SK-N-SH (cell line): ENCODE data around the gene FAM47E. TPM values are rescaled to one million over a fixed set of nuclear protein-coding genes. Genes with fewer than 3 reads are reported as not detected.

Experiments
- CTCF ChIA-PET: fragments of 300-600, 350-600 bp; formaldehyde crosslinking; extraction: SDS; loops from one replicate; lab custom pipeline; 2021; lab: Yijun Ruan, JAX
- POLR2A ChIA-PET: fragments of 350-600 bp; sonication (Branson Sonifier 250); formaldehyde crosslinking; extraction: SDS; loops from one replicate; lab custom pipeline; 2020; ENCODE audit warnings: antibody characterized with exemption, inconsistent platforms; lab: Yijun Ruan, JAX
- DNase-seq: peaks from one replicate; pipeline ENCODE4 v3.0.0; 2012
- H2AFZ ChIP-seq: fragments of 200-600 bp; sonication (generic); 2 replicates; pipeline ENCODE4 v1.8.1; 2016; ENCODE audit warnings: antibody characterized with exemption, mild to moderate bottlenecking, low read depth
- H3F3A ChIP-seq: fragments of 200-600 bp; sonication (generic); replicated peaks from 2 replicates; pipeline ENCODE3; 2016; ENCODE audit warnings: antibody characterized with exemption, mild to moderate bottlenecking; ENCODE audit not compliant: insufficient read depth
- H3K27ac ChIP-seq, 2 experiments: fragments of 200-500 bp in 1 of 2; fragments of 200-600 bp in 1 of 2; sonication (Bioruptor generic) in 1 of 2; sonication (generic), shearing (Covaris generic) in 1 of 2; 2 replicates each; pipeline versions ENCODE4 v1.5.1 to v1.6.1; 2014 to 2016; ENCODE audit warnings: low read depth in 2 of 2, inconsistent platforms in 1 of 2, low read length in 1 of 2, mild to moderate bottlenecking in 1 of 2, mixed read lengths in 1 of 2
- H3K27me3 ChIP-seq: fragments of 200-600 bp; sonication (generic), shearing (Covaris generic); 2 replicates; pipeline ENCODE4 v1.6.1; 2016; ENCODE audit warnings: mixed run types; ENCODE audit not compliant: insufficient read depth
- H3K36me3 ChIP-seq, 2 experiments: fragments of 200-500 bp in 1 of 2; fragments of 200-600 bp in 1 of 2; sonication (Bioruptor generic) in 1 of 2; sonication (generic) in 1 of 2; replicated peaks in 1 of 2; 2 replicates each; pipeline versions ENCODE3 to v1.5.1; 2014 to 2016; ENCODE audit warnings: low read length in 1 of 2, mild to moderate bottlenecking in 1 of 2; ENCODE audit not compliant: insufficient read depth in 2 of 2, control insufficient read depth in 1 of 2
- H3K4me1 ChIP-seq, 2 experiments: fragments of 200-500 bp in 1 of 2; fragments of 200-600 bp in 1 of 2; sonication (Bioruptor generic) in 1 of 2; sonication (generic), shearing (Covaris generic) in 1 of 2; 2 replicates each; pipeline versions ENCODE4 v1.5.1 to v1.6.1; 2014 to 2016; ENCODE audit warnings: low read depth in 1 of 2, low read length in 1 of 2, mixed run types in 1 of 2; ENCODE audit not compliant: insufficient read depth in 2 of 2, control insufficient read depth in 1 of 2
- H3K4me2 ChIP-seq: fragments of 200-600 bp; sonication (generic), shearing (Covaris generic); 2 replicates; pipeline ENCODE4 v1.6.1; 2017; ENCODE audit warnings: mixed run types
- H3K4me3 ChIP-seq, 2 experiments: fragments of 200-500 bp in 1 of 2; fragments of 200-600 bp in 1 of 2; sonication (Bioruptor generic) in 1 of 2; sonication (generic), shearing (Covaris generic) in 1 of 2; 2 replicates each; pipeline versions ENCODE4 v1.5.1 to v1.8.1; 2014 to 2016; ENCODE audit warnings: low read depth in 2 of 2, inconsistent platforms in 1 of 2, low read length in 1 of 2, mild to moderate bottlenecking in 1 of 2, mixed read lengths in 1 of 2, moderate library complexity in 1 of 2
- H3K79me2 ChIP-seq: fragments of 200-600 bp; sonication (generic); 2 replicates; pipeline ENCODE4 v1.8.1; 2017; ENCODE audit warnings: mild to moderate bottlenecking; ENCODE audit not compliant: insufficient read depth
- H3K9ac ChIP-seq: fragments of 200-600 bp; sonication (generic); 2 replicates; pipeline ENCODE4 v1.6.1; 2017; ENCODE audit warnings: mixed run types
- H3K9me2 ChIP-seq: fragments of 200-600 bp; sonication (generic); 2 replicates; pipeline ENCODE4 v1.6.1; 2017; ENCODE audit warnings: mixed run types
- H3K9me3 ChIP-seq: fragments of 200-600 bp; sonication (generic); 2 replicates; pipeline ENCODE4 v1.6.1; 2017; ENCODE audit warnings: mixed run types, mild to moderate bottlenecking, moderate library complexity
- H4K20me1 ChIP-seq: fragments of 200-600 bp; sonication (generic); 2 replicates; pipeline ENCODE4 v1.6.1; 2017; ENCODE audit warnings: mild to moderate bottlenecking, mixed run types; ENCODE audit not compliant: insufficient read depth
- CHD2 ChIP-seq: fragments of 150-350 bp; IDR thresholded peaks from 2 replicates; pipeline ENCODE4 v1.6.1; 2018; ENCODE audit warnings: low read length; ENCODE audit not compliant: partially characterized antibody
- ELF1 ChIP-seq: IDR thresholded peaks from 2 replicates; pipeline ENCODE4 v1.4.0; 2012
- EP300 ChIP-seq, 2 experiments: IDR thresholded peaks; 2 replicates each; pipeline versions ENCODE4 v1.4.0 to v1.6.1; 2012; ENCODE audit warnings: borderline replicate concordance in 1 of 2, low read depth in 1 of 2, low read length in 1 of 2
- FOSL2 ChIP-seq: IDR thresholded peaks from 2 replicates; pipeline ENCODE4 v1.4.0; 2012; ENCODE audit warnings: low read depth, mild to moderate bottlenecking, moderate library complexity, borderline replicate concordance
- FOXJ3 ChIP-seq: sonication (generic); formaldehyde crosslinking; IDR thresholded peaks from 2 replicates; pipeline ENCODE4 v1.5.1; 2020; ENCODE audit warnings: mild to moderate bottlenecking, missing genetic modification reagents
- GATA2 ChIP-seq: sonication (generic); formaldehyde crosslinking; IDR thresholded peaks from 2 replicates; pipeline ENCODE4 v1.5.0; 2020; ENCODE audit warnings: mild to moderate bottlenecking, missing genetic modification reagents
- JUND ChIP-seq: IDR thresholded peaks from 2 replicates; pipeline ENCODE4 v1.4.0; 2012
- MAX ChIP-seq: IDR thresholded peaks from 2 replicates; pipeline ENCODE4 v1.4.0; 2012; ENCODE audit warnings: low read depth
- MEF2A ChIP-seq: IDR thresholded peaks from 2 replicates; pipeline ENCODE4 v1.4.0; 2012; ENCODE audit warnings: low read depth, borderline replicate concordance
- MXI1 ChIP-seq: IDR thresholded peaks from 2 replicates; pipeline ENCODE4 v1.6.1; 2012; ENCODE audit warnings: mild to moderate bottlenecking, low read depth, low read length, improper control_type of control experiment
- NFIC ChIP-seq: IDR thresholded peaks from 2 replicates; pipeline ENCODE4 v1.4.0; 2012; ENCODE audit warnings: borderline replicate concordance
- RAD21 ChIP-seq: IDR thresholded peaks from 2 replicates; pipeline ENCODE4 v1.6.1; 2012; ENCODE audit warnings: mild to moderate bottlenecking, low read length
- REST ChIP-seq: IDR thresholded peaks from 2 replicates; pipeline ENCODE4 v1.6.1; 2012; ENCODE audit warnings: mild to moderate bottlenecking, low read depth, low read length, moderate library complexity
- RFX5 ChIP-seq: IDR thresholded peaks from 2 replicates; pipeline ENCODE4 v1.6.1; 2012; ENCODE audit warnings: mild to moderate bottlenecking, improper control_type of control experiment, low read length
- RXRA ChIP-seq: IDR thresholded peaks from 2 replicates; pipeline ENCODE4 v1.4.0; 2012; ENCODE audit warnings: low read depth, mild to moderate bottlenecking, borderline replicate concordance
- TAF1 ChIP-seq: IDR thresholded peaks from 2 replicates; pipeline ENCODE4 v1.6.1; 2012; ENCODE audit warnings: low read depth, mild to moderate bottlenecking, low read length, moderate library complexity, borderline replicate concordance
- YY1 ChIP-seq: IDR thresholded peaks from 2 replicates; pipeline ENCODE4 v1.4.0; 2012; ENCODE audit warnings: low read depth, mild to moderate bottlenecking
- WGBS: methylation state at CpG from one replicate; pipeline ENCODE4 v1.1.6; 2017; ENCODE audit warnings: low lambda C conversion rate; 5-methylcytosine and 5-hydroxymethylcytosine counted together
- polyA plus RNA-seq, 3 experiments: library from polyadenylated mRNA; depleted of rRNA; stranded (reverse); fragments of >200 nt; gene quantifications; 2 replicates each; pipeline ENCODE4 v1.2.3, GENCODE V29; 2012
- TF ChIP-seq, protein P1 (sequence below): IDR thresholded peaks from 2 replicates; pipeline ENCODE4; 2012
- TF ChIP-seq, protein P2 (sequence below): IDR thresholded peaks from 2 replicates; pipeline ENCODE4 v1.4.0; 2012; ENCODE audit warnings: low read depth, borderline replicate concordance

FAM47E gene
- polyA plus RNA-seq, 1 of the 3 experiments (the other 2 are of a cell fraction): 1.8 TPM

- no peaks in the 10 kb centered on the region for H4K20me1 ChIP-seq
- no peaks in the 10 kb centered on the region for H3K9me2 ChIP-seq
- no peak overlapping the region for H3K27ac ChIP-seq
- no peak overlapping the region for H3K4me3 ChIP-seq
- no peak overlapping the region for H2AFZ ChIP-seq
- TF ChIP-seq GATA2 (CRISPR knock-in tag) (no peak), CHD2 (no peak), TAF1 (no peak), REST (no peak), EP300 (IDR thresholded peaks at IDR 0.05; ENCODE audit: borderline replicate concordance in 1 of 2, low read depth in 1 of 2, low read length in 1 of 2) (no peak), FOXJ3 (CRISPR knock-in tag) (no peak), NFIC (no peak), RAD21 (no peak), JUND (no peak), MEF2A (no peak), MAX (no peak), ELF1 (no peak), MXI1 (no peak), FOSL2 (no peak), RFX5 (no peak), RXRA (no peak), YY1 (no peak)
- TF ChIP-seq, protein P1, sequence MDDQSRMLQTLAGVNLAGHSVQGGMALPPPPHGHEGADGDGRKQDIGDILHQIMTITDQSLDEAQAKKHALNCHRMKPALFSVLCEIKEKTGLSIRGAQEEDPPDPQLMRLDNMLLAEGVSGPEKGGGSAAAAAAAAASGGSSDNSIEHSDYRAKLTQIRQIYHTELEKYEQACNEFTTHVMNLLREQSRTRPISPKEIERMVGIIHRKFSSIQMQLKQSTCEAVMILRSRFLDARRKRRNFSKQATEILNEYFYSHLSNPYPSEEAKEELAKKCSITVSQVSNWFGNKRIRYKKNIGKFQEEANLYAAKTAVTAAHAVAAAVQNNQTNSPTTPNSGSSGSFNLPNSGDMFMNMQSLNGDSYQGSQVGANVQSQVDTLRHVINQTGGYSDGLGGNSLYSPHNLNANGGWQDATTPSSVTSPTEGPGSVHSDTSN: no peak
- TF ChIP-seq, protein P2, sequence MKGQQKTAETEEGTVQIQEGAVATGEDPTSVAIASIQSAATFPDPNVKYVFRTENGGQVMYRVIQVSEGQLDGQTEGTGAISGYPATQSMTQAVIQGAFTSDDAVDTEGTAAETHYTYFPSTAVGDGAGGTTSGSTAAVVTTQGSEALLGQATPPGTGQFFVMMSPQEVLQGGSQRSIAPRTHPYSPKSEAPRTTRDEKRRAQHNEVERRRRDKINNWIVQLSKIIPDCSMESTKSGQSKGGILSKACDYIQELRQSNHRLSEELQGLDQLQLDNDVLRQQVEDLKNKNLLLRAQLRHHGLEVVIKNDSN: no peak
- H3F3A ChIP-seq: no peaks in the 10 kb centered on the region
- CTCF ChIA-PET: interaction anchor here (0.8 to 1.5 kb wide), 4 partner anchors 9 to 113 kb away, joined by 3 to 4 read pairs (median 3); partner anchors contain the start of gene STBD1
- H3K27me3 ChIP-seq: no peaks in the 10 kb centered on the region
- no peak overlapping the region for H3K4me2 ChIP-seq
- no peak for DNase-seq
- H3K36me3 ChIP-seq: peaks cover 0 to 4% of the 10 kb centered on the region in 2 experiments
- POLR2A ChIA-PET: interaction anchor here (2.1 kb wide), 1 partner anchor 12 kb away, joined by 6 read pairs; no protein-coding TSS in a partner anchor
- no peaks in the 10 kb centered on the region for H3K4me1 ChIP-seq
- H3K79me2 ChIP-seq: no peaks in the 10 kb centered on the region
- H3K9ac ChIP-seq: no peak overlapping the region
- WGBS: 29% methylated on average over 2 of the region's 2 CpGs
- H3K9me3 ChIP-seq: 0 out of 2 replicates have a peak, but pooled peaks cover 4% of the 10 kb centered on the region
These were observed 42.3 kb downstream of the FAM47E start for GRCh38 chr4:76293772-76294171.
